H1 (cell line): ENCODE results near the gene UCP1. TPM values are rescaled to one million over a fixed set of nuclear protein-coding genes. Genes with fewer than 3 reads are reported as not detected.

ENCODE experiments used
- CTCF ChIA-PET: fragments of 300-600 bp; sonication (Branson Sonifier 250); formaldehyde crosslinking; loops from one replicate; lab custom pipeline; 2021; ENCODE audit not compliant: partially characterized antibody; lab: Charles Lee
- POLR2A ChIA-PET: fragments of 300-600 bp; sonication (Branson Sonifier 250); formaldehyde crosslinking; loops from one replicate; lab custom pipeline; 2021; ENCODE audit warnings: inconsistent platforms; ENCODE audit not compliant: partially characterized antibody; lab: Charles Lee
- DNase-seq, 2 experiments: peaks; one replicate each; pipeline versions ENCODE4 v3.0.0 to v3.0.0-alpha.2; 2010 to 2022; ENCODE audit warnings: low spot score in 2 of 2, low read depth in 1 of 2, mixed read lengths in 1 of 2
- FAIRE-seq: peaks from 2 replicates; lab custom pipeline; 2011; peaks lifted over from hg19 to GRCh38; lab: Jason Lieb, UNC
- H2AFZ ChIP-seq: 2 replicates; pipeline ENCODE4 v1.8.1; 2012; ENCODE audit warnings: low read length, inconsistent platforms
- H2AK5ac ChIP-seq: 2 replicates; pipeline ENCODE4 v1.6.1; 2013; ENCODE audit warnings: low read depth, low read length
- H2BK120ac ChIP-seq: replicated peaks from 2 replicates; pipeline ENCODE3; 2013; ENCODE audit warnings: low read depth, low read length, inconsistent platforms
- H2BK12ac ChIP-seq: 2 replicates; pipeline ENCODE4 v1.6.1; 2013; ENCODE audit warnings: low read depth, low read length
- H2BK15ac ChIP-seq: 2 replicates; pipeline ENCODE4 v1.6.1; 2013; ENCODE audit warnings: low read length
- H2BK20ac ChIP-seq: 2 replicates; pipeline ENCODE4 v1.6.1; 2013; ENCODE audit warnings: low read length
- H2BK5ac ChIP-seq: 2 replicates; pipeline ENCODE4 v1.6.1; 2013; ENCODE audit warnings: low read depth, low read length
- H3K14ac ChIP-seq: 2 replicates; pipeline ENCODE4 v1.6.1; 2013; ENCODE audit warnings: inconsistent platforms; ENCODE audit not compliant: insufficient read length
- H3K18ac ChIP-seq: 2 replicates; pipeline ENCODE4 v1.6.1; 2013; ENCODE audit warnings: low read length; ENCODE audit errors: extremely low read depth
- H3K23ac ChIP-seq: 2 replicates; pipeline ENCODE4 v1.6.1; 2013; ENCODE audit warnings: inconsistent platforms; ENCODE audit not compliant: insufficient read length
- H3K23me2 ChIP-seq: 2 replicates; pipeline ENCODE4 v1.6.1; 2013; ENCODE audit warnings: low read depth, low read length
- H3K27ac ChIP-seq: 2 replicates; pipeline ENCODE4 v1.6.1; 2011; ENCODE audit warnings: low read depth, low read length, inconsistent platforms
- H3K27me3 ChIP-seq, 4 experiments: replicated peaks in 1 of 4; 1 replicate in 1 of 4; 2 replicates in 3 of 4; pipeline versions ENCODE4 v1.6.1 to v1.8.1; 2011 to 2013; ENCODE audit warnings: low read length in 3 of 4, mild to moderate bottlenecking in 3 of 4, inconsistent platforms in 2 of 4, mixed read lengths in 2 of 4, moderate library complexity in 1 of 4; ENCODE audit not compliant: control insufficient read depth in 3 of 4, insufficient read depth in 3 of 4; ENCODE audit errors: extremely low read depth in 1 of 4
- H3K36me3 ChIP-seq, 4 experiments: 2 replicates each; pipeline versions ENCODE4 v1.6.1 to v1.8.1; 2011 to 2013; ENCODE audit warnings: mild to moderate bottlenecking in 4 of 4, low read length in 3 of 4, moderate library complexity in 2 of 4, control low read depth in 1 of 4, inconsistent platforms in 1 of 4; ENCODE audit not compliant: insufficient read depth in 4 of 4, control insufficient read depth in 2 of 4
- H3K4ac ChIP-seq: replicated peaks from 2 replicates; pipeline ENCODE3; 2013; ENCODE audit warnings: low read length, low read depth, mixed read lengths, inconsistent platforms; ENCODE audit not compliant: insufficient read length
- H3K4me1 ChIP-seq, 4 experiments: replicated peaks in 1 of 4; 1 replicate in 1 of 4; 2 replicates in 3 of 4; pipeline versions ENCODE4 v1.6.1 to v1.8.1; 2011 to 2013; ENCODE audit warnings: low read length in 3 of 4, inconsistent platforms in 2 of 4, mixed read lengths in 1 of 4; ENCODE audit not compliant: insufficient read depth in 4 of 4, control insufficient read depth in 3 of 4
- H3K4me2 ChIP-seq, 2 experiments: 2 replicates each; pipeline versions ENCODE4 v1.6.1 to v1.8.1; 2011 to 2013; ENCODE audit warnings: low read depth in 2 of 2, low read length in 2 of 2, control low read depth in 1 of 2, inconsistent platforms in 1 of 2, mild to moderate bottlenecking in 1 of 2; ENCODE audit not compliant: insufficient read depth in 1 of 2
- H3K4me3 ChIP-seq, 4 experiments: fragments of 200-600, 300-600 bp in 1 of 4; sonication (generic), shearing (Covaris generic), sonication (Bioruptor Twin) in 1 of 4; 2 replicates each; pipeline versions ENCODE4 v1.5.1 to v1.8.1; 2011 to 2016; ENCODE audit warnings: low read length in 4 of 4, low read depth in 3 of 4, control low read depth in 2 of 4, inconsistent platforms in 2 of 4, mild to moderate bottlenecking in 2 of 4, mixed read lengths in 1 of 4, moderate library complexity in 1 of 4; ENCODE audit not compliant: insufficient read depth in 2 of 4; ENCODE audit errors: extremely low read depth in 1 of 4
- H3K56ac ChIP-seq: replicated peaks from 2 replicates; pipeline ENCODE3; 2013; ENCODE audit warnings: low read depth, mild to moderate bottlenecking, mixed read lengths, low read length, inconsistent platforms; ENCODE audit not compliant: insufficient read length
- H3K79me1 ChIP-seq: 2 replicates; pipeline ENCODE4 v1.6.1; 2013; ENCODE audit warnings: low read depth, low read length, control low read depth
- H3K79me2 ChIP-seq, 2 experiments: 2 replicates each; pipeline versions ENCODE4 v1.6.1 to v1.8.1; 2012 to 2013; ENCODE audit warnings: low read length in 2 of 2, mild to moderate bottlenecking in 2 of 2, inconsistent platforms in 1 of 2; ENCODE audit not compliant: insufficient read depth in 2 of 2, control insufficient read depth in 1 of 2
- H3K9ac ChIP-seq, 4 experiments: replicated peaks in 1 of 4; 1 replicate in 1 of 4; 2 replicates in 3 of 4; pipeline versions ENCODE4 v1.6.1 to v1.8.1; 2011 to 2013; ENCODE audit warnings: low read depth in 3 of 4, low read length in 3 of 4, control low read depth in 2 of 4, mild to moderate bottlenecking in 2 of 4, moderate library complexity in 2 of 4, inconsistent platforms in 1 of 4; ENCODE audit errors: extremely low read depth in 1 of 4
- H3K9me3 ChIP-seq, 2 experiments: 2 replicates each; pipeline versions ENCODE4 v1.6.1 to v1.8.1; 2012 to 2013; ENCODE audit warnings: mild to moderate bottlenecking in 2 of 2, moderate library complexity in 2 of 2, control low read depth in 1 of 2, inconsistent platforms in 1 of 2, low read depth in 1 of 2, low read length in 1 of 2, mixed read lengths in 1 of 2; ENCODE audit not compliant: insufficient read depth in 2 of 2
- H4K20me1 ChIP-seq, 2 experiments: replicated peaks in 1 of 2; 2 replicates each; pipeline versions ENCODE3 to v1.8.1; 2011 to 2013; ENCODE audit warnings: inconsistent platforms in 2 of 2, low read length in 2 of 2, mild to moderate bottlenecking in 1 of 2; ENCODE audit not compliant: insufficient read depth in 2 of 2, control insufficient read depth in 1 of 2
- H4K5ac ChIP-seq: 2 replicates; pipeline ENCODE4 v1.6.1; 2013; ENCODE audit warnings: low read length, low read depth, mixed read lengths, inconsistent platforms; ENCODE audit not compliant: insufficient read length
- H4K8ac ChIP-seq: 2 replicates; pipeline ENCODE4 v1.8.0; 2013; ENCODE audit warnings: mild to moderate bottlenecking, moderate library complexity, low read length, inconsistent platforms; ENCODE audit not compliant: insufficient read depth; ENCODE audit errors: extremely low read depth
- H4K91ac ChIP-seq: replicated peaks from 2 replicates; pipeline ENCODE3; 2013; ENCODE audit warnings: low read length, mixed read lengths, inconsistent platforms; ENCODE audit not compliant: insufficient read length
- BCL11A ChIP-seq, 2 experiments: IDR thresholded peaks; one replicate each; pipeline ENCODE4 v1.6.1; 2011; ENCODE audit warnings: low read depth in 2 of 2, low read length in 2 of 2, mild to moderate bottlenecking in 2 of 2
- CBX5 ChIP-seq: fragments of 300-800, 300-1000 bp; sonication (generic); IDR thresholded peaks from 2 replicates; pipeline ENCODE4 v1.7.1; 2016; ENCODE audit warnings: antibody characterized with exemption, low read length, low read depth
- JUN ChIP-seq: IDR thresholded peaks from 2 replicates; pipeline ENCODE4 v1.6.1; 2011; ENCODE audit warnings: low read depth, mild to moderate bottlenecking, improper control_type of control experiment, low read length
- KDM5A ChIP-seq: fragments of 200-600 bp; IDR thresholded peaks from 2 replicates; pipeline ENCODE4 v1.7.1; 2012; ENCODE audit warnings: mild to moderate bottlenecking, low read length, inconsistent platforms, mixed read lengths
- MAFK ChIP-seq: IDR thresholded peaks from 2 replicates; pipeline ENCODE4 v1.6.1; 2012; ENCODE audit warnings: low read depth, mild to moderate bottlenecking, improper control_type of control experiment, low read length
- MAX ChIP-seq: IDR thresholded peaks from 2 replicates; pipeline ENCODE4 v1.6.1; 2012; ENCODE audit warnings: inconsistent platforms
- PHF8 ChIP-seq: fragments of 200-600 bp; sonication (generic); conservative IDR thresholded peaks from 2 replicates; pipeline ENCODE4 v1.7.1; 2012; ENCODE audit warnings: low read depth, mild to moderate bottlenecking, inconsistent platforms, low read length, moderate library complexity
- POLR2A ChIP-seq, 2 experiments: IDR thresholded peaks; 1 replicate in 1 of 2; 2 replicates in 1 of 2; pipeline ENCODE4 v1.6.1; 2011; ENCODE audit warnings: low read depth in 2 of 2, low read length in 2 of 2, mild to moderate bottlenecking in 2 of 2; ENCODE audit errors: control extremely low read depth in 1 of 2
- RBBP5 ChIP-seq: IDR thresholded peaks from 2 replicates; pipeline ENCODE4 v1.7.1; 2012; ENCODE audit warnings: low read depth, mild to moderate bottlenecking, inconsistent platforms, low read length, moderate library complexity, borderline replicate concordance
- SAP30 ChIP-seq: fragments of 300-600 bp; sonication (generic); IDR thresholded peaks from 2 replicates; pipeline ENCODE4 v1.7.1; 2012; ENCODE audit warnings: low read length, moderate library complexity, mild to moderate bottlenecking, inconsistent platforms; ENCODE audit not compliant: insufficient read depth, insufficient replicate concordance
- TAF7 ChIP-seq: optimal IDR thresholded peaks from 2 replicates; pipeline ENCODE3; 2011; ENCODE audit warnings: low read depth, mild to moderate bottlenecking, inconsistent platforms, low read length, moderate library complexity, borderline replicate concordance
- WGBS, 2 experiments: shearing (Covaris generic) in 1 of 2; methylation state at CpG; one replicate each; pipeline versions ENCODE4 v1.1.6 to v1.1.7; 2013 to 2015; ENCODE audit warnings: low lambda C conversion rate in 2 of 2, mixed read lengths in 2 of 2, inconsistent platforms in 1 of 2, low coverage in 1 of 2, missing lambda C conversion rate in 1 of 2; ENCODE audit not compliant: insufficient replicate concordance in 2 of 2, insufficient coverage in 1 of 2, insufficient read length in 1 of 2; ENCODE audit errors: extremely low coverage in 1 of 2, missing lambda C conversion rate in 1 of 2; 5-methylcytosine and 5-hydroxymethylcytosine counted together
- polyA plus RNA-seq, 7 experiments: library from polyadenylated mRNA; depleted of rRNA in 3 of 7; stranded (reverse) in 5 of 7; unstranded in 2 of 7; fragments of >200 nt in 5 of 7; fragments of 200-250 nt in 2 of 7; gene quantifications; 1 replicate in 5 of 7; 2 replicates in 1 of 7; 4 replicates in 1 of 7; pipeline versions ENCODE4 v1.2.1 to v1.2.3, GENCODE V29; 2011 to 2013; ENCODE audit warnings: missing spikeins in 2 of 7, mixed read lengths in 2 of 7
- total RNA-seq: library from RNA; stranded (reverse); fragmentation: NEBNext Ultra II Directional; extraction: Animal tissue kit (Norgen Biotek cat#: 25700); gene quantifications from 2 replicates; pipeline ENCODE4 v1.2.1, GENCODE V29; 2021

Gene UCP1
- total and polyA plus RNA-seq, 2 of the 8 experiments (the other 6 are each of a cell fraction or from before 2014, with no cell fraction given), result 0.20 to 0.44 TPM

DNA sequence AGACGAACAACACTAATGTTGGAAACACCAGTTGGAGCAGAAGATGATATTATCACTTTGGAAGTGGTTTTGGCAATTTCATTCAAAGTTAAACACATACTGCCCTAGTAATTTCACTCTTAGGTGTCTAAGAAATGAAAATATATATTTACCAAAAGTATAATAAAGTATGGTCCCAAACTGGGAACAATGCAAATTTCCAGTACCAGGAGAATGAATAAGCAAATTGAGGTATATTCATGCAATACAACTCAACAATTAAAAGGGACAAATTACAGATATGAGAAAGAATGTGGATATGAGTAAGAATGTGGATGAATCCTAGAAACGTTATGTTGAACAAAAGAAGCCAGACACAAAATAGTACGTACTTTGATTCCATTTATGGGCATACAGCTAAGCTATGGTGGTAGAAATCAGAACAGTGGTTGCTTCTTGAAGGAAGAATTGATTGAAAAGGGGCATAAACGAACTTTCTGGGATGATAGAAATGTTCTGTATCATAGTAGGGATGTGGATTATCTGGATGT lies 34.7 kb downstream of the UCP1 start:
- Histone ChIP-seq H3K9me3 (no peaks in the 10 kb centered on the region), H3K27ac (no peak overlapping the region), H3K4ac (no peak overlapping the region), H3K18ac (no peak overlapping the region)
- POLR2A ChIA-PET, result no interaction called here
- no peak for TF ChIP-seq CBX5
- no peak for TF ChIP-seq TAF7
- no peak for TF ChIP-seq BCL11A (IDR thresholded peaks at IDR 0.05; ENCODE audit: low read depth in 2 of 2, low read length in 2 of 2)
- TF ChIP-seq PHF8, result no peak
- no peak for TF ChIP-seq SAP30
- no peak for TF ChIP-seq MAX
- no peak for TF ChIP-seq RBBP5
- no peak for TF ChIP-seq KDM5A
- TF ChIP-seq JUN, result no peak
- TF ChIP-seq POLR2A (IDR thresholded peaks at IDR 0.05; ENCODE audit: control extremely low read depth in 1 of 2, low read depth in 2 of 2, low read length in 2 of 2), result no peak
- TF ChIP-seq MAFK, result no peak
- TF ChIP-seq, all 59 proteins: peak for 0
- H3K36me3 ChIP-seq, result peaks cover 0 to 20% (median 5%) of the 10 kb centered on the region in 4 experiments; a peak in 3 of 8 replicates
- no peak overlapping the region for H2BK15ac ChIP-seq
- no peak overlapping the region for H4K91ac ChIP-seq
- H3K27me3 ChIP-seq, result no peaks in the 10 kb centered on the region
- no peak overlapping the region for H3K4me2 ChIP-seq
- no peak overlapping the region for H2BK120ac ChIP-seq
- DNase-seq (no peak), FAIRE-seq (no peak)
- H3K56ac ChIP-seq, result no peak overlapping the region
- no peak overlapping the region for H4K8ac ChIP-seq
- H2BK20ac ChIP-seq, result no peak overlapping the region
- no peak overlapping the region for H3K23ac ChIP-seq
- 89 to 100% methylated on average over 1 to 4 of the region's 4 CpGs for WGBS, 2 experiments
- H3K79me1 ChIP-seq, result no peaks in the 10 kb centered on the region; the same call in 1 of the 2 replicates
- H2AFZ ChIP-seq, result no peak overlapping the region
- H3K79me2 ChIP-seq, result no peaks in the 10 kb centered on the region
- H3K4me1 ChIP-seq, result no peaks in the 10 kb centered on the region
- H2AK5ac ChIP-seq, result no peak overlapping the region
- no peak overlapping the region for H2BK5ac ChIP-seq
- peaks cover 0 to 3% of the 10 kb centered on the region in 2 experiments for H4K20me1 ChIP-seq
- no peak overlapping the region for H3K9ac ChIP-seq
- no peaks in the 10 kb centered on the region for H3K23me2 ChIP-seq
- H3K4me3 ChIP-seq, result no peak overlapping the region
- H3K14ac ChIP-seq, result no peak overlapping the region
- H4K5ac ChIP-seq, result no peak overlapping the region
- no peak overlapping the region for H2BK12ac ChIP-seq
- CTCF ChIA-PET, result interaction anchor here (1.3 to 1.4 kb wide), 2 partner anchors 34 to 97 kb away, joined by 3 to 4 read pairs; no protein-coding TSS in a partner anchor
